Stimulated activated CD4-positive, alpha-beta T cell treated with anti-CD3 and anti-CD28 coated beads, Interleukin-4, amount 100 ng/mL, for 24 hours (primary cell): ENCODE measurements around the gene SFMBT2.

ENCODE experiments used
- DNase-seq: peaks from one replicate; pipeline ENCODE4 v3.0.0-alpha.2; 2020

SFMBT2 gene

GRCh38 chr10:7121154-7121797 lies 289.6 kb downstream of the SFMBT2 start:
- peak; percentile 75 for DNase-seq

DNA sequence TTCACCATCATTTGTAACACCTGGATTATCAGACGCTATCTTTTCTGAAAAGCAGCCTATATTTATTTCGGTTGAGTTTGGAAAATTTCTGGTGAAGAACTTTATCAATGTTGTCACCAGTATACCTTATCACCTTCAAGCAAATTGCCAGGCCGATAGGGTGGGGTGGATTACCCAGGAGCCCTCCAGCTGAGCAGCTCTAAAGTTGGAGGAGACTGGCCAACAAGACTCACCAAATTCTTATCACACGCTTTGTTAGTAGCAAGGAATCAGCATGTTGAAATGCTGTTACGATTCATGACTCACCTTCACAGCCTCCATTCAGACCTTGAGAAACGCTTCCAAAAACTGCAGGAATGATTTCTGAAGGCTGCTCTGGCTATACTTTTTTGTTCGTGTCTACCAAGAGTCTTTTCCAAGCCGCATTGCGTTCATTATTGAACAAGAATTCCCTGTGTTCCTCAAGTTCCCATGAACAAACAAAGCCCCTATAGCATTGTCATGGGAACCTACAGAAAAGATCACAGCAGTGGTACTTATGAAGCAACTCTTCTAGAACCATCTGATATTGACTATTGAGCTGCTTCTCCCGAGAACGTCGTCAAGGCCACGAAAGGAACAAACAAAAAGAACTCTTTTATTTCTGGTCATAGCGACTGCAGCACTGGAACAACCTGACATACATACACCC lies 291.4 kb downstream of the SFMBT2 start:
- no peak for DNase-seq

DNA sequence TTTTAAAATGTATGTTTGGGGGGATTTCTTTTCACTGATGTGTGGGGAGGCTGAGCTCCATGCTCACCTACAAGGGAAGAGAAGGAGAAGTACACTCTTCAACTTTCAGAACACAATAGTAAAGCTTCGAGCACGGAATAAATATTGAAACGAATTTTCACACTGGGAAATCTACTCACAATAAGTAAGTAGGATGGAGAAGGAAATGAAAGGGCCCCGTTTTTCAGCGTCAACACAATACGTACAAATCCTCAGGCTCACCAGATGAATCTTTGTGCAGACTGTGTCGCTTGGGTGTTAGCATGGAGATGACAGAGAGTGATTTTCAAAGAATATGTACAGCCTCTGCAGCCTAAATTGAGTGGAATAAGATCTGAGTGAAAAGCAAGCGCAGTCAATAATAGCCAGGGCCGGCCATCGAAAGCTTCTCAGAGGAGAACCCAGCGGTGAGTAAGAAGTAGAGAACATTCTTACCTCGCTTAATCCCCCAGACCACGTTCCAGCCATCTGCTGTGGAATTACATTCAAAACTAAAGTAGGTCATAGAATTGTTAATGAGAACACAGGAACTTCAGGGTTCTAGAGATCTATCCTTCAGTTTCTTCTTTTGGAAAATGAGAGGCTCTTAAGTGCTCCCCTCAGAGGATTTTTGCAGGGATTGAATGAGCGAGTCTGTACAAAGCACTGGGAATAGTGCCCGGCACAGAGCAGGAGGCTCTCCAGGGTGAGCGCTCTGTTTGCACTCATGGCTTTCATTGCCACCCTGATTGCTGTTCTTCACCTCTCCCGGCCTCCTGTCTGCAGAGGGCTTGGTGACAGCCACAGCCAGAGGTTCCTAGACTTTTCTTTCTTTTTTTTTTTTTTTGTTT lies 292.8 kb downstream of the SFMBT2 start:
- DNase-seq: no peak

DNA sequence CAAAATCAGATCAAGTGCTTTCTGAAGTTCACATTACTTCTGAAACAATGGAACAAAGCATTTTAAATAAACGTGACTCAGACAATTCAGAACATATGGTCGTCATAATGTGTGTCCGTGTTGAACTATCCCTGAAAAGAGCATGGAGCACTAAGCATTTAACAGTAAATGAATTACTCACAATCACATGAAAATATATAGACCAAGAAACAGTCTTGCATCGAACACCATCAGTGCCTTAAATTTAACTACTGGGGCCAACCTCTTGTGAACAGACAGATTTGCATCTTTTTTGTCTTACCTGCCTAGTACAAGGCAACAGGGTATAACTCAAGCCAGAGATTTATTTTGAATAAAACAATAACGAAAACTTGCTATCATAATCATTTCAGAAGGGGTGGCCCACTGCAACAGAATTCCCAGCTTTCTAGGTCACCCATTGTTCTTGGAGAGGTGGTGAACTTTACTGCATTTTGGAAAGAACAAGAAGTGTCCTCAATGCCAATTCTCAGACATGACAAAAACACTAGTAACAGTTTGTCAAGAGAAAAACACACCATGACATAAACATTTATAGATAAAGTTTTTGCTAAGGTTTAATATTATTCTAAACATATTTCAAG lies 293.5 kb downstream of the SFMBT2 start:
- no peak for DNase-seq

- DNase-seq: no peak
Observed at GRCh38 chr10:7111561-7111960, 299.3 kb downstream of the SFMBT2 start.

DNA sequence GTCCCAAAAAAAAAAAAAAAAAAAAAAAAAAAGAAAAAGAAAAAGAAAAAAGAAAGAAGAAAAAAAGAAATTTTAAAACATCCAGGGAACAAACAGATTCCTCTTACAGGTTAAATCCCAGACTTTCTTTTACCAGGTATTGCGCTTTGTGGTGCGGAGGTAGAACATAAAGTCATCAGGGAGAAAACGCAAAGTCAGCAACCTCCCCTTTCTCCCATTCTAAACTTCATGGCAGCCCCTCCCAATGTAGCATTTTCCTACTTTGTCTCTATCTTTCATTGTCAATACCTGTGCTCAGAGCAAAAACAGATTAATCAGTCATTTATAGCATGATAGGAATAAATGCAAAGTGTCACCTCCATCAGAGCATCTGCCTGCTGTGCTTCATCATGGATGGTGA lies 299.7 kb downstream of the SFMBT2 start:
- no peak for DNase-seq
